Epithelial cell of esophagus (primary cell): ENCODE results near the gene ACTG1.
A peak's percentile ranks its signal among the peaks of the same experiment; 100 is the strongest.

Experiments used
- DNase-seq: peaks from one replicate; pipeline ENCODE4 v3.0.0; 2010; ENCODE audit warnings: low read depth
- H3K4me3 ChIP-seq: 2 replicates; pipeline ENCODE4 v1.5.1; 2011; ENCODE audit warnings: mild to moderate bottlenecking, low read length, control low read depth
- TF ChIP-seq, protein P1 (sequence below): IDR thresholded peaks from 2 replicates; pipeline ENCODE4 v1.5.1; 2011; ENCODE audit warnings: low read depth, mild to moderate bottlenecking, low read length, control low read depth, inconsistent platforms; ENCODE audit not compliant: insufficient read depth; ENCODE audit errors: missing control alignments

Gene ACTG1

DNA sequence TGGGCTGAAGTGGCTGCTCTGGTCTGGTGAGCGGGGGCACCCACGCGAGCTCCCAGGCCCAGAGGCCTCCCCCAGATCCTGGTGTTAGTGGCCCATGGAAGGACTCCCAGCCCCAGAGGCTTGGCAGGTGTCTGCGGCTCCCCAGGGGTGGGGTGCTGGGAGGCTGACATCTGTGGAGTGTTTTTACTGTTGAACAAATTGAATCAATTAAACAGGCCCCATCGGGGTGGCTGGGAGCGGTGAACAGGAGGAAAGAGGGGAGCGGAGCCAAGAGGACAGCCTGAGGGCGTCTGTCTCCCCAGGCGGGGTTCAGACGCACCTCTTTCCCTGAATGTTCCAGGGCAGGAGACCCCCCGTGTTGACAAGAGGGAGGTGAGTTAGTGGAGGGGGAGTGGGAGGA is 29.9 kb downstream of the ACTG1 start:
- TF ChIP-seq, protein P1, sequence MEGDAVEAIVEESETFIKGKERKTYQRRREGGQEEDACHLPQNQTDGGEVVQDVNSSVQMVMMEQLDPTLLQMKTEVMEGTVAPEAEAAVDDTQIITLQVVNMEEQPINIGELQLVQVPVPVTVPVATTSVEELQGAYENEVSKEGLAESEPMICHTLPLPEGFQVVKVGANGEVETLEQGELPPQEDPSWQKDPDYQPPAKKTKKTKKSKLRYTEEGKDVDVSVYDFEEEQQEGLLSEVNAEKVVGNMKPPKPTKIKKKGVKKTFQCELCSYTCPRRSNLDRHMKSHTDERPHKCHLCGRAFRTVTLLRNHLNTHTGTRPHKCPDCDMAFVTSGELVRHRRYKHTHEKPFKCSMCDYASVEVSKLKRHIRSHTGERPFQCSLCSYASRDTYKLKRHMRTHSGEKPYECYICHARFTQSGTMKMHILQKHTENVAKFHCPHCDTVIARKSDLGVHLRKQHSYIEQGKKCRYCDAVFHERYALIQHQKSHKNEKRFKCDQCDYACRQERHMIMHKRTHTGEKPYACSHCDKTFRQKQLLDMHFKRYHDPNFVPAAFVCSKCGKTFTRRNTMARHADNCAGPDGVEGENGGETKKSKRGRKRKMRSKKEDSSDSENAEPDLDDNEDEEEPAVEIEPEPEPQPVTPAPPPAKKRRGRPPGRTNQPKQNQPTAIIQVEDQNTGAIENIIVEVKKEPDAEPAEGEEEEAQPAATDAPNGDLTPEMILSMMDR: no peak
- no peak overlapping the region for H3K4me3 ChIP-seq
- DNase-seq: no peak

DNA sequence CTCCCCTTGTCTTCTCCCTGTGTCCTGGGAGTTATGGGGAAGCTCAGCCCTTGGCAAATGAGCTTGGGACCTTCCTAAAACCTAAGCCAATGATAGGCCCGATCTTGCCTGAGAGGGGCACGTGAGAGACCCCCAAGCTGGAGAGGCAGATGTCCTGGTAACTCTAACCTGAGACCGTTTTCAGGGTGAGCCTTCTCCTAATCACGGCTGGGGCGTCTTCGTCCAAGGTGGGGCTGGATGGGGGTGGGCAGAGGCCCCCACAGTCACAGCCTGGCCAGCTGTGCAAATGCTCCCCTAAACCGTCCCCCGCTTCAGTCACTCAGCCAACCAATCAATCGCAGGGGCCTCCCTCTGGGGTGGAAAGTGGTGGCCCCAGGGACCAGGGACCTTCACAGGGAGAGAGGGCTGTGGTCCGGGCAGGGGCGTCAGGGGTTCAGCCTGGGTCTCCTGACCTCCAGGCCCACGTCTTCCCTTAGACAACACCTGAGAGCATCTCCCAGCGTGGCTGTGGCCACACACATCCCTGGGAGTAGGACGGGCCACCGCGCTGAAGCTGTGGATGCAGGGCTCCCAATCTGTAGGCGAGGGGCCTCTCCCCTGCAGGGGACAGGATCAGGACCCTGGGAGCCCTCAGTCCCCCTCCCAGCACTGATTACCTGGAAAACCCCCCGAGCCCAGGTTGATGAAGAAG is 30.6 kb downstream of the ACTG1 start:
- DNase-seq: no peak
- TF ChIP-seq, protein P1: no peak
- peak overlapping the region; percentile 33 for H3K4me3 ChIP-seq

DNA sequence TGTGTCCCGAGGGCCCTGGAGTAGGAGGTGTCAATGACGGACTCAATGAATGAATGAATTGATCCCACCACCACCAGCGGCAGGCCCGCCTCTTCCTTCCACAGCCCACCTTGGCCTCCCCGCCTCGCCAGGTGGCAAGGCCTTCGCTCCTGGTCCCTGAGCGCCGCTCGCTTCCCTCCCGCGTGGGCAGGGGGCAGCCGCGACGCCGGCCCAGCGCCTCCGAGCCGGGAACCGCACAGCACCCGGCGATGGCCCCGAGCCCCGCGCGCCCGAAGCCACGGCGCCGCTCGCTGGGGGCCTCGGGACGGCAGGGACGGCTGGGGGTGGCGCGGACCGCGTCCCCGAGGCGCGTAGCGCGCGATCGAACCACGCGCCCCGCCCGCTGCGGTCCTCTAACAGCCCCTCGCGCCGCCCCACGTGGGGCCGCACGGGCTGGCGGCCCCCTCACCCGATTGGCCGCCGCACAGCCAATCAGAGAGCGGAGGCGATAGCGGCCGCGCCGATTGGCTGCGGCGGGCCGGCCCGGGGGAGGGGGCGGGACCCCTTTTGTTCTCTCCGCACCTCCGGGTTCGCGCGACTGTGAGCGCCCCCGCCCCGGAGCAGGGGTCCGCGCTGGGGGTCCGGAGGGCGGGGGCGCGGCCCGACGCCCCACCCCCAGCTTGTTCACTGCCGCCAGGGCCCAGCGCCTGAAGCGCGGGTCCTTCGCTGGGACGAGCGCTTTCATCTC is 31.4 kb downstream of the ACTG1 start:
- H3K4me3 ChIP-seq: peak overlapping the region; percentile 33
- TF ChIP-seq, protein P1: no peak
- peak; percentile 76 for DNase-seq

DNA sequence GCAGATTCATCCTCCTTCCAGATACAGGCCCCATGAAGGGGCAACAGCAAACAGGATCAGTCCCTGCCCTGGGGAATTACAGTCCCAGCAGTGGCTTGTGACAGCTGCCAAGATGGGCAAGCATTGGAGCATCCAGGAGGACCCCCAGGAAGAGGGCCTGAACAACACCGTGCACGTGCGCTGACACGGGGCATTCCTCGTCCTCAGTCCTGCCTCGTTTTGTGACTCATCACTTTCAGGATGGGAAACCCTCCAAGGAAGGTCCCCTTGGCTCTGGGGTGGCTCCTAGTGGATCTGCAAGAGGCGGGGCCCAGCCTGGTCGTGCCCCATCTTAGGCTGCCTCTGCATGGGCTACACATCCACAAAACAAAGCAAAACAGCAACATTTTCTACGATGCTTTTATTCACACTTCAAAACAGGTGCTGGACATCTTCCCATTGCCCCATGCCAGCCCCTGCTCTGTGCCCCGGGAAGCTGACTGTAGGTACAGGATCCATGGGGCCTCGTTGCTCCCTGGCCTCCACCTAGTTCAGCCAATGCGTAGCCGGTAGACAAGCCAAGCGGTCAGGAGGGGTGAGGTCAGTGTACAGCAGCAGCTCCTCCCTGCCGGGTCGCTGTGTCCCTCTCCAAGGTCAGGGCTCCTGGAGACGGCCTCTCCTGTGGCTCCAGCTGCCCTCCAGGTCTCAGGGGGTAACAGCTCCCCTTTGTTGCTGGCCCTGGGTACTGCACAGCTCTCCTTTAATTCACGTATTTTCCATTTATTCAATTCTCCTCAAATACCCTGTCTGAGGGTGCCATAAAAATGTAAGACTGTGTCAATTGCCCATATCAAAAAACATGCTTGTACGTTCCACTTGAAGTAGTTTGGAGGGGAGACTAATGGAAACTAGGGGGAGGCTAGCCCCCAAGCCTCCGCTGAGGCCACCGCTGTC is 32.2 kb downstream of the ACTG1 start:
- TF ChIP-seq, protein P1: no peak
- H3K4me3 ChIP-seq: no peak overlapping the region
- peak; percentile 30 for DNase-seq

DNA sequence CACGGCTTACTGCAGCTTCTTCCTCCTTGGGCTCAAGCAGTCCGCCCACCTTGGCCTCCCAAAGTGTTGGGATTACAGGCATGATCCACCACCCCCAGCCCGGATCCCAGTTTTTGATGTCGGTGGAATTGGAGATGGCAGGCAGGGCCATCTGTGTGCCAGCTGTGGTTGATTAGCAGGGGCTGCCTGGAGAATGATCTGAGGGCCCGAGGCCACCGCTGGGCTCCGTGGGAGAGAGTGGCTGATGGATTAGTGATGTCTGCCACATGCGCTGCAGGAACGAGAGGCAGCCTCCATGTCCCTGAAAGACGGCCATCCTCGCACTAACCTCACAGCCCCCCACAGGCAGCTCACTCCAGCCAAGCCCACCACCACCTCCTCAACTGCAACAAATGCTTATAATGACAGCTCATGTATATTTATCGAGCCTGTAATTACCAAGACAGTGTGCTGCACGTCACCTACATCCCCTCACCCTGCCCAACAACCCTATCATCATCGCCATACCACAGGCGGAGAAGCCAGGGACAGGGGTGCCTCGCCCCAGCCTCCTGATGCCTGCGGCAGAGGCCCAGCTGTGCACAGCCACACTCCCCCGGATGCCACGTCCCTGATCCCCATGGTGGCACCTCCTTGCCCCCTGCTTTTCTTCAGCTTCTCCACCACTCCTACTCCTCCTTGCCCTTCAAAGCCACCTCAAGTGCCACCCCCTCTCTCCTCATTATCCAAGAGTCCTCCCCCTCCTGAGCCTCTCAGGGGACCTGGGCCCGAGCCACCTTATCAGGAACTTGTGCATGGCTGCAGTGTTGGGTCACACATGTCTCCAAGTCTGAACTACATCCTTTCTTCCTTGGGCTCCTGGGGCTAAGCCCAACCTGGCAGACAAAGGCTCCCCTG is 33.2 kb downstream of the ACTG1 start:
- no peak for DNase-seq
- H3K4me3 ChIP-seq: no peak overlapping the region
- TF ChIP-seq, protein P1: no peak

DNA sequence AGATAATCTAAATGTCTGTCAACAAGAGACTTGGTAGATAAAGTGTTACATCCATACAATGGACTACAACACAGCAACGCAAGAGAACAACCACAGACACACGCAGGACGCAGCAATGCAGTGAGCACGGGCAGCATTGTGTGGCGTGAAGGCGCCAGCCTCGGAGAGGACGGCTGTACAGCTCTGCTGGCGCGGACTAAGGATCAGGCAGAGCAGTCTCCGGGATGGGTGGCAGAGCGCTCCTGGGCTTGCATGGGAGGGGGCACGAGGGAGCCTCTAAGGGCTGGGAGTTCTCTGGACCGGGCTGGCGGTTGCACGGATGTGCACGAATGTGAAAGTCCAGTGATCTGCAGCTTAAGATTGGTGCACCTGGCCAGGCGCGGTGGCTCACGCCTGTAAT is 34.5 kb downstream of the ACTG1 start:
- TF ChIP-seq, protein P1: no peak
- DNase-seq: no peak
- no peak overlapping the region for H3K4me3 ChIP-seq
